ENCODE data around the gene NXN.

- no peak for TF ChIP-seq CTCF (IDR thresholded peaks at IDR 0.05; ENCODE audit: low read depth, low read length, poor library complexity, severe bottlenecking)
- no peak for TF ChIP-seq EZH2phosphoT487 (IDR thresholded peaks at IDR 0.05; ENCODE audit: borderline replicate concordance, low read length)
Measured at GRCh38 chr17:759964-760363, 219.6 kb downstream of the NXN start.
